ENCODE results near the gene PRDM16. TPM values are rescaled to one million over a fixed set of nuclear protein-coding genes. Genes with fewer than 3 reads are reported as not detected.
"Not testable (repeated sequence)": the region's sequence is repeated elsewhere in the genome, so short reads cannot be mapped to it uniquely, and the experiment has no call there.

PRDM16 gene
- total RNA-seq, 1 experiment from 2014 or later: not detected

DNA sequence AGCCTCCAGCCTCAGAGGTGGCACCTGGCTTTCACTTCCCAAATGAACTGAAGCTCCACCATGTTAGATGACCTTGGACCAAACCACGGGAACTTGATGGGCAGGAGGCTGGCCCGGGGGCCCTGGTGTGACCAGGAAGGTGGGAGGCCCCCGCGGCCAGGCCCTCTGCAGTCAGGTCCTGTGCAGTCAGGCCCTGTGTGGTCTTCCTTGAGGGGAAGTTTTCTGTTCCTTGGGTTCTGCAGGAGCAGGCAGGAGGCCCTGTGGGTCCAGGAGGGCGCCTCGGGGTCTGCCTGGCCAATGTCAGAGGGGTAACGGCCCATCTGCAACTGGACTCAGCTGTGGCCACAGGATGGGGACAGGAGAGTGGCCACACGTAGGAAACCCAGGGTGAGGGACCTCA lies 13.0 kb downstream of the PRDM16 start:
- DNase-seq (ENCODE audit: low read depth): no peak

DNA sequence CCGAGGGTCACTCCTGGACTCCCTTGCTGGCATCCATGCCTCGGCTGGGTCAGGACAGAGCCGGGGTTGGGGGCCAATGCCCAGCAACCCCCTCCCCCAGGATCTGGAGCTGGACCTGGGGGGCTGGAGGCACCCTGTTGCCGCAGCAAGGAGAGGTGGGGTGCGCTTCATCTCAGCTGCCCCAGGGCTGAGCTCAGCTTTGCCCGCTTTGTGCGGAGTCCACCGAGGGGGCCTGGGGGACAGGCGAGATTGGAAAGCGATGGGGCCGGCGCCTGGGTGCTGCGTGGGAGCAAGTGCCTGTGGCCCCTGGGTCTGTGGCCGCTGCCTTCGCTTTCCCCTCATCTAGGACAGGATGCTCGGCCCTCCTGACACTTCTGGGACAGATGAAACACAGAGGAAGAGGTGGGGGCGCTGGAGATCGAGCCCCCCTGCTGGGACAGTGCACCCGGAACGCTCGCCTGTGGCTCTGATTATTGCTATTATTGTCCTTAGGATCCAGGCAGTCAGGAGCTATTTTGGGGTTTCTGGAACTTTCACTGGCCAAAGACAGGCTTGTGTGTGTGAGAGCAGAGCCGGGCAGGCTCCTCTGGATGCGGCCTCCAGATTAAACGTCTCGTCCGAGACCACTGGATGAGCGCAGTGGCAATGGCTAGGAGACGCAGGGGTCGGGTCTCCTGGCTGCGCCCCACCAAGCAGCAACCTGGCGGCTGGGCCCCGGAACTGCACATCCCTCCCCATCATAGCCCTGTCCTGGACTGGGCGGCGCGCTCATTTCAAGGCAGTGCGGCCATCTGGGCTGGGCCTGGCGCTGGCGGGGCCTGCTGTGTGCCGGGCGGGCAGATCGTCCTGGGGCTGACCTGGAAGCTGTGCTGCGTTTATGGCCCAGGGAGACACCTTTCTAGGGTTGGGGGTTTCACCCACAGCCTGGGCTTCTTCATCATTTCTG lies 13.8 kb downstream of the PRDM16 start:
- DNase-seq (ENCODE audit: low read depth): no peak

DNA sequence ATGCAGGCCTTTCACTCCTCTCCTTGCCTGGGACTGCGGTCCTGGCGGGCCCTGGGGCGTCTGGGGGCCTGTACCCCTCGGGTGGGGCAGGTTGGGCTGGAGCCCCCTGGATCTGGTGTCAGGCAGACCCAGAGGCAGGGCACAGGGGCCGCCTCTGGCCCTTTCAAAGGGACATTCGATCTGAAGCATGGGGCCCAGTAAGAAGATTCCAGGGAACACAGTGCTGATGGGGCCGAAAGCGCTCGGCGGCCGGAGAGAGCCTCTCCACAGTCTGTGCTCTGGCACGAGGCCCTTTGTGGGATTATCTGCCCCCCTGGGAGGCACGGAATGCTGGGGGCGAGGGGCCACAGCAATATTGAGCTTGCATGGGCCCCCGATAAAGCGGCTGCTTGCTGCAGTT lies 15.2 kb downstream of the PRDM16 start:
- DNase-seq (ENCODE audit: low read depth): no peak

DNA sequence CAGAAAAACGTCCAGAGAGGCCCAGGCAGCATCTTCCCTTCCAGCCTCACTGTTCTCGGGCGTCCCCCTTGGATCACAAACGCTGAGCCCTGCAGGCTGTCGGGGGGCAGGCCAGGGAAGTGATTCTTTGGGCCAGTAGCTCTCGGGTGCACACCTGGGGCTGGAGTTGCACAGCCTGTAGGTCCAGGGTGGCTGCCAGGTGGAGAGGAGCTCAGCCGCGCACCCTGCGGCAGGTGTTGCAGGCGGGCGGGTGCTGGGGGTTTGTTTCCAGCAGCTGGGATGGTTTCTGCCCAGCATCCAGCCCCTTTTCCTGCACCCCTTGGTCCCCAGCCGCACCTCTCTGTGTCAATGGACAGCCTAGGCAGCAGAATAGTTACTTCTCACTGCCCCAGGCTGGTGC lies 15.7 kb downstream of the PRDM16 start:
- DNase-seq (ENCODE audit: low read depth): no peak

DNA sequence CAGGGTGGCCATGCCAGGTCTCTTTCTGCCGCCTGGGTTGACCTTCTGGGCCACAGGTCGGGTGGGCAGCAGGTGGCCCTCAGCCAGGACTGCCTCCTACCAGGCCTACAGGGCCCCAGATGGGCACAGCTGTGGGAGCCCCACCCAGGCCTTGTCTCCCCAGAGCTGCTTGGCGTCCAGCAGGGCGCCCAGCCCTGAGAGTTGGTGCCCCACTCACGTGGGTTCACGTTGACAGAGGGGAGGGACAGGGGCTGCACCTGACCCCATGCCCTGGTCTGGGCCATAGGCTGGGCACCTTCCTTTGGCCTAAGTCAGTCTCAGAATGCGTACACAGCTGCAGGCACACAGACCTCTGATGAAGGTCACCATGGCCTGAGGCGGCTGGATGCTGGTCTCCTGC lies 16.7 kb downstream of the PRDM16 start:
- DNase-seq (ENCODE audit: low read depth): no peak

DNA sequence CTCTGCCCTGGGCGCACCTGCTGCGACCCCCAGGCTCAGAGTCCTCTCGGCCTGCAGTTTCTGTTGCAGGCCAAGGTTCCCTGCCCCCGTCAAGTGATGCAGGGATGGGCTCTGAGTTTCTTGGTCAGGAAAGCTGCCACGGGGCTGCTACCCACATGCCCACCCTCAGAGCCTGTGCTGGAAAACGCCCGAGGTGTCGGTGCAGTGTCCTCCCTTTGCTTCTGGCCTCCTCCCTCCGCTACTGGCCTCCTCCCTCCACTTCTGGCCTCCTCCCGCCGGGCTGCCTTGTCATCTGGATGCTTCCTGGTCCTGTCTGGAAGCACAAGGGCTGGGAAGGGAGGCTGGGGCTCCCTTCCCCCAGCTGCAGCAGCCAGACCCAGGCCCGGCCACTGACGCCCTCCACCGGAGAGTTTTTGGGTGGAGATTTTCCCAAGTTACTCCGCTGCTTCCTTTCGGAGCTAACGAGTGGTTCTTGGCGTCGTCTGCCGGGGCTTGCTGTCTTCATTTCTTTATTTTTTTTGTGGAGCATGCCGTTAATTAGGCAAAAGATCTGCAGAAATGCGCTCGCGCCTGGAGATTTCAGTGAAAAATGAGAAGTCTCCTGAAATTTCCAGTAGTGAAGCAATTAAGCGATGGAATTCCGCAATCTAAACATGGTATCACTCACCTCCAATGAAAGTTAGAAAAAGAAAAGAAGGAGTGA lies 17.4 kb downstream of the PRDM16 start:
- no peak for DNase-seq (ENCODE audit: low read depth)

DNA sequence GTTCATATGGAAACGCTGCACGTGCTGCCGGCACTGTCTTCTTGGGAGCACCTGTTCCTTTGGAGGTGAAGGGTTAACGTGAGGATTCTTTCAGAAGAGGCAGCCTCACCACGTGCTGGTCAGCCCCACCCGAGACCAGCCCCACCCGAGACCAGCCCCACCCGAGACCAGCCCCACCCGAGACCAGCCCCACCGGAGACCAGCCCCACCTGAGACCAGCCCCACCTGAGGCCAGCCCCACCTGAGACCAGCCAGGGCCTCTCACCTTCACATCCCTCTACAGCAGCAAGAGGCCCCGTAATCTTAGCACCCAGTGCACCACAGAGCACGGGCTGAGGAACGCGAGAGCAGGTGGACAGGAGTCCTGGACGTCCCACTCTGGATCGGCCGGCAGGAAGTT lies 18.0 kb downstream of the PRDM16 start:
- no peak for DNase-seq (ENCODE audit: low read depth)

DNA sequence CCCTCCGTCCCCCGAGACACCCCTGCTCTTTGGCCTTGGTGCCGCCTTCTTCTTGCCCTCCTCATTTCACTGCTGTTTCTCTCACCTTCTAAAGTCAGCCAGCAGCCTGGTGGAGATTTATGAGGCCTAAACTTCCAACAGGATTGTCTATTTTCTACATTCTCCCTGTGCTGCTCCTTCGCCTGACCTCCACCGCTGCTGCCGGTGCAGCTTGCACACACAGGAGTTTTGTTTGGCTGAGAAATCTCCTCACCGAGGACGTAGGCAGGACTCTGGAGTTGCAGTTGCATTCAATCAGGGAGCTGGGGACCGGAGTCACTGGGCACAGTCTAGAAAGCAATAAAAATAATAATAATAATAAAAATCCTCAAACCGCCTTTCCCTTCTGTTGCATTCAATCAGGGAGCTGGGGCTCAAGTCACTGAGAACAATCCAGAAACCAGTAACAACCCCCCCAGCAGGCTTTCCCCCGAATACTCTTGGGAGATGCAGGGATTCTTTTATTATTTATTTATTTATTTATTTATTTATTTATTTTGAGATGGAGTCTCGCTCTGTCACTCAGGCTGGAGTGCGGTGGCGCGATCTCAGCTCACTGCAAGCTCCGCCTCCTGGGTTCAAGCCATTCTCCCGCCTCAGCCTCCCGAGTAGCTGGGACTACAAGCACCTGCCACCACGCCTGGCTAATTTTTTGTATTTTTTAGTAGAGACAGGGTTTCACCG lies 19.1 kb downstream of the PRDM16 start:
- not testable (repeated sequence) for DNase-seq (ENCODE audit: low read depth)

DNA sequence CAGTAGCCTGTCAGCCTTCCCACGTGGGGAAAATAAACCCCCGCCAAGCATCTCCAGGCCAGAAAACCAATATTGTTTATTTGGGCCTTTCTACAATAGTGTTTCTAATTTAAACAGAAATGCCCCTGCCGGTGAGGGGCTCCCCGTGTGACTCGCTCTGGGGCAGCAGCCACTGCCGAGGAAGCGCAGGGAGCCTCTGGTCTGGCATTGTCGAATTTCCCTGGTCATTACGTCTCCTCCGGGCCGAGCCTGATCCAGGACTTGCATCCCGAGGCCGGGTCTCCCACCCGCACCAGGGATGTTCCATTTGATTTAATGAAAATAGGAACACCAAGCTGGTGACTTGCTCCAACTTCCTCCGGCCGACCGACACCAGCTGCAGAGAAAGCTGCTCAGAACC lies 20.5 kb downstream of the PRDM16 start:
- no peak for DNase-seq (ENCODE audit: low read depth)

DNA sequence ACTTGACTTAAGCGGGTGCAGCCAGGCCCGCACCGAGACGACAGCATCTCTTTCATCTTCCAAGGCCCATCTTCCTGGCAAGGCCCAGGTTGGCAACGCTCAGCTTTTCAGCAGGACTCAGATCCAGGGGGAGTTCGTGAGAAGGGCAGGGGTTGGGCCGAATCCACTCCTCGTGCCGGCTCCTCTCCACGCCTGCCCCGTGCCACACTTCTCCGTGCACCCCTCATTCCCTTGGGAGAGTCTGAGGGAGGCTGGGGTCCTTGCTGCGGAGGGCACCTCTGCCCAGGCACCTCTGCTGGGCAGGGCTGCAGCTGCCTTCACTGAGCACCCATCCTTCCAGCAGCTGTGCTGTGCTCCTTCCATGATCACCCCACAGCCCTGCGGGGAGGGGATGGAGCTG lies 22.3 kb downstream of the PRDM16 start:
- DNase-seq (ENCODE audit: low read depth): no peak

DNA sequence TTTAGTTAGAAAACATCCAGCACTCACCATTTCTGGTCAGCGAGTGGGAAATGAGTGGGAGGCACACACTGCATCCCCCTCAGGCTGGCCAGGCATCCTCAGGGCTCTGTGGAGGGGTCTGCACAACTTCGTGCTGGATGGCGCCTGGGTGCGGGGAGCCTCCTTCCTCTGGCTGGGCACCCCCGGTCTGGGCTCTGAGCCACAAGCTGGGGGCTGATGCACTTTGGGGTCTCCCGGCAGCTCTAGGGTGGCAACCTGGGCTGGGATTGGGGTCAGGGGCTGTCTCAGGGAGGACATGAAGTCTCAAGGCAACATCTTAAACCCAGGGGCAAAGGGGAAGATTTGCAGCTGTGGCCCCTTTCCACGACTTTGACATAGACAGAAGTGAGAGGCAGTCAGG lies 23.5 kb downstream of the PRDM16 start:
- no peak for DNase-seq (ENCODE audit: low read depth)

DNA sequence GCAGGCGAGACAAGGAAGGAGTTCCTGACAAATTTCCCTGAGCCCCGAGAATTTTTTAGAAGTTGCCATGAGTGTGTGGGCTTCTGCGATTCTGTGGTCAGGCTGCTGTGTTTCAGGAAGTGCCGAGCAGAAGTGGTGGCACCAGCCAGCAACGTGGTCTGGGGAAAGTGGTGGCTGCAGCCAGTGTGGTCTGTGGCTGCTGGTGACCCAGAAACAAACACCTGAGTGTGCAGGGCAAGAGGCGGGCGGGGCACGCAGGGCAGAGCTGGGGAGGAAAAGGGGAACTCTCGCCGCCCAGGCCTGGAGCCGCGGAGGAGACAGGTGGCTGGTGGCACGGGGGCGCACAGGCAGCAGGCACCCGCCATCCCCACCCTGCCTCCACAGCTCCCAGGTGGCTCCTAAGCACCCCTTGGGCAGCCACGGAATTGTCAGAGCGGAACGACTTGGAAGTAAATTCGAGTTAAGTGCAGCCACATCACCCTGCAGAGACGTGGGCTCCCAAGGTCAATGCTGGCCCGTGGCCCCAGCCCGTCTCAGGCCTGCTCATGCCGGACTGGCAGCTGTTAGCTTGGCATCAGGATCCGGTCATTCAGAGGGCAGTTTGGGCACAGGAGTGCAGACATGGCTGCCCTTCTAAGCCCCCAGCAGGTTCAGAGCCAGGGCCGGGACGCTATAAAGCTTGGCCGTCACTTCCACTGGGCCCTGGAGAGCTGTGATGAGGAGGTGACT lies 25.1 kb downstream of the PRDM16 start:
- no peak for DNase-seq (ENCODE audit: low read depth)

DNA sequence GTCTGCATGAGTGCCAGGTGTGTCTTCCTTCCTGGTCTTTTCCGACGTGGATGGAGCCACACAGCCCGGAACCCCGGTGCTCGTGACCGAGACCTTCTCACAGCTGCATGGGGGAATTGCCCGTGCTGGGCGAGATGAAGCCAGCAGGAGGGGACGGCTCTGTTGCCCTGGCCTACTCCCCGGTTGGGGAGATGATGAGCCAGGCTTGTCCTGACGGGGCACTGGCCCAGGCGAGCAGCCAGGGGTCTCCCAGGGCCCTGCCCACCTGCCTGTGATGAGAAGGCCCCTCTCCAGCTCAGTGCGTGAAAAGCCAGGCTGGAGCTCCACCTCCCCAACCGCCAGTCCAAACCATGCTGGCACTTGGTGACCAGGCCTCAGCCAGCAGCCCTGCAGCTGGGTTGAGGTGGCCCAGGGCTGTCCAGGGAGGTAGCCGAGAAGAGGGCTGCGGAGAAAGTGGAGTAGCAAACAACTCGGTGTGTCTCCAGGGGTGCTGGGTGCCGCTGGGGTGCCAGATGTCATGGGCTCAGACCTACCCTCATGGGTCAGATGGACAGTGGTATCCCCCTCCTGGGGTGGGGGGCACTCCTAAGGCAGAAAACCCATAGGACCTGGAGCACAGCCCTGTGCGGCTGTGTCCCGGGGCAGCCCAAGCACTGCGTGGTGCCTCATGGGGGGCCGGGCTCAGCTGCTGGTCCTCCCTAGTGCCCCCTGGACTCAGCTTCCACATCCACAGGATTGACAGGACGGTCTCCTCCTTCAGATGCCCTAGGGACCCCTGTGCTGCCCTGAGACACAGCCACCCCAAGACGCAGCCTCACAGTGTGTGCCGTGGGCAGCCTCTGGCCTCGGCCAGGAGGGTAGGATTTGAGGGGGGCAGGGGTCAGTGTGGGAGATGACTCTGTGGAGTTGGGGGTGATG lies 26.1 kb downstream of the PRDM16 start:
- DNase-seq (ENCODE audit: low read depth): no peak

DNA sequence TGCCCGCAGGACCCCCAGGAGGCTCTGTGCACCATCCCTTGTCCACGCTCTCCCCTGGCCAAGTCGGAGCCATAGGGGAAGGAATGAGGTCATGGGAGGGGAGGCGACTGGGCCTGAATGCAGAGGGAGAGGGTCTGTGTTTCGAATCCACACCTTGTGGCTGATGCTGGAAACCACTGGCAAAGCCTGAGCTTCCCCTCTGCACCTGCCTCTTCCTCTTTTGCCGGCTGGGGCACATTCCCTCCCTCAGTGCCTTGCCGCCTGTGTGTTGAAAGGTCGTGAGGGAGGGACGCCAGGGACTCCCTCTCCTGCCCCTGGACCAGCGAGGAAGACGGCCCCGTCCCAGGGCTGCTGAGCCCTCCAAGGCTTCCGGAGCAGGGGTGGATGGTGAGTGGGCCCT lies 27.3 kb downstream of the PRDM16 start:
- DNase-seq (ENCODE audit: low read depth): no peak

DNA sequence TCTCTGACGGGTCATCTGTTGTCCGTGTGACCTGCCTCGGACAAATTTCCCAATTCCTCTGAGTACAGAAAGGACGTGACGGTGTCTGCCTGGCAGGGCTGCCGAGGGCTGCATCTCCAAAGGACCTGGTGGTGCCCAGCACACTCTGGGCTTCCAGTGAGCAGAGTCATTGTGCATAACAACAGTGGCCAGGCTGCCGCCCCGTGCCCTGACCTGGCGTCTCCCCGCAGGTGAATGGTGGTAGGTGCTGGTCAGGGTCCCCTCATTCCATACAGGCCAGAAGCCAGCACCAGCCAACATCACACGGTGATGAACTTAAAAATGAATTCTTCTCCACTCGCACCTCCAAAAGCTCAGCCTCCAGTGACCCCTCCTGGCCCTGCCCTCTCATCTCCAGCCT lies 28.2 kb downstream of the PRDM16 start:
- no peak for DNase-seq (ENCODE audit: low read depth)

DNA sequence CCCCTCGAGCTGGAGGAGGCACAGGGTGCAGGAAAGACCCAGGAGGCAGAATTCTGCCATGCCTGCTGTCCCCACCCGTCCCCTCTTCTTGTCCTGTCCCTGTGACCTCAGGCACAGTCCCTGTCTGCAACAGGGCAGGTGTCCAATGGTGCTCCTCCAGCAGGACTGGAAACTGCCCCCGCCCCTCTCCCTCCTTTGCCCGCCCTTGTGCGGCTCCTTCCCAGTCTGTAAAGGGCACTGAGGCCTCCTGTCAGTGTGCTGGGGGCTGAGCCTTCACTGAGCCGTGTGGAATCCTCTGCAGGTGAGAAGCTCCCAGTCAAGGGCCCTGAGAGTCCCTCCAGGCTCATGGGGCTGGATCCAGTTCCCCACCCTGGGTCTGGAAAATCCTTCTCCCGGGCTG lies 28.9 kb downstream of the PRDM16 start:
- no peak for DNase-seq (ENCODE audit: low read depth)

DNA sequence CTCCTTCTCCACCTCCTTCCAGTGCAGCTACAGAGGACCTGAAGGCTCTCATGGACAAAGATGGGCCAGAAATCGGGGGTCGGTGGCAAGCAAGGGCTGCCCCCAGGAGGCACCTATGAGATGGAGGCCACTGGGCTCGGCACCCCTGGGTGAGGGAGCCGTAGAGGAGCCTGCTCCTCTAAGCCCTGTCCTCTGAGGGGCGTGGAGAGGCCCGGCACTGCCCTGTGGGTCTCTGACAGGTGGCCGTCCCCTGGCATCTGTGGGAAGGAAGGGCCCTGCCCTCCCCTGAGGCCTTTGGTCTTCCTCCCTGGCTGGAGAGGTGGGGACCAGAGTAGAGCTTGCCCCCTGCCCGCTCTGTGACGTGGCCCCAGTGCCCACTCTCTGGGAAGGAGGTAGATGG lies 30.9 kb downstream of the PRDM16 start:
- no peak for DNase-seq (ENCODE audit: low read depth)

DNA sequence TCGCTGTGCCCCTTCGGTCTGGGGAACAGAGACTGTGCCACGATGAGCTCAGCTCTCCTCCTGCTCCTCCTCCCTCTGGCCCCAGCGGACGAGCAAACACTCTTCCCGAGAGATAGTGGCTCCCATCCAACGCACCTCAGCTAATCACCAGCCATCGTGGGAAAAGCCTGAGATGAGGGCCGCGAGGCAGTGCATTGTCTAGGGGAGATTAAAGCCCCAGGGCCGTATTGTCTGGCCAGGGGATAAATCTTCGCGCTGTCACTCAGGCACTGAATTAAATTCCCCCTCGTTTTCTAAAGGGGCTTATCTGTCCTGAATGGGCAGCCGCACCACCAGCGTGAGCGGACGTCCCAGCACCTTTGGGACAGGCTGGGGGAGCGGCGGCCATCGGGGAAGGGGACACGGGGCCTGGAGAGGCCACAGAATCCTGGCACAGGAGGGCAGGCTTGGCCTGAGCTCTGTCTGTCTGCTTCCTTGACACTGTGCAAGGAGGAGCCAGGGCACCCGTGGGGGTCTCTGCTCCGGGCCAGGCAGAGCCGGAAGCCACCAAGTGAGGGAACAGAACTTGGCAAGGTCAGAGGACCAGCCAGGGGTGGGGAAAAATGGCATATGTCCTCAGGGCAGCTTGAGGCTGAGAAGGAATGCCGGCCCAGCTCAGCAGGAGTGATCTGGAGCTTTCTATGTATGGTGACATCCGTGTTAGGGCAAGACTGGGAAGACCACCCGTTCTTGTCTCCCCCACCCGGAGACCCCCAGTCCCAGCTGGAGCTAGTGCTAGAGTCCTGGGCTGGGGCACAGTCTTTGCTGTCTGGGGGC lies 32.3 kb downstream of the PRDM16 start:
- DNase-seq (ENCODE audit: low read depth): no peak

DNA sequence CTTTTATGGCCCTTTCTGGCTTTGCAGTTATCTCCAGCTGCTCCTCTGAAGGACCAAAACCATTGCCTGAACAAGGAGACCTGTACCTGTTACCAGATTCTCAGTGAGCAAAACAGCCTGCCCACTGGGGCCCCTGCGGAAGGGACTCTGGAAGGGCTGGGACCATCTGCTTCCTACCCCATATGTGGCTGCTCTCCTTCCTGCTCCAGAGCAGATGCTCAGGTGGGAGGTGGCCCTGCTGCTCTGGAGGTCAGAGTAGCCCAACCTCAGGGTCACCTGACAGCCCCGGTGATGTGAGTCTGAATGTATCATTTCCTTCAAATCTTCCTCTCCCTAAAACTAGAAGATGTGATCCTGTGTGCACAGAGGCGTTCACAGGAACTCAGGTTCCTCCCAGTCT lies 33.6 kb downstream of the PRDM16 start:
- no peak for DNase-seq (ENCODE audit: low read depth)

Measured in RPMI7951 (cell line).